Stomach smooth muscle (tissue), 2 donors: ENCODE results near the gene DNAJC8.

Experiments used
- H3K27ac ChIP-seq: one replicate; pipeline ENCODE4 v1.7.0; 2013; ENCODE audit warnings: mild to moderate bottlenecking, low read length, inconsistent platforms
- H3K27me3 ChIP-seq, 2 donors: one replicate each; pipeline ENCODE4 v1.7.0; 2013; ENCODE audit warnings: low read length in 2 of 2; ENCODE audit not compliant: insufficient read depth in 2 of 2, control insufficient read depth in 1 of 2
- H3K36me3 ChIP-seq, 2 donors: one replicate each; pipeline ENCODE4 v1.7.0; 2013; ENCODE audit warnings: low read length in 2 of 2; ENCODE audit not compliant: control insufficient read depth in 2 of 2, insufficient read depth in 2 of 2
- H3K4me1 ChIP-seq: one replicate; pipeline ENCODE4 v1.7.0; 2013; ENCODE audit warnings: low read length; ENCODE audit not compliant: control insufficient read depth, insufficient read depth
- H3K4me3 ChIP-seq, 2 donors: one replicate each; pipeline ENCODE4 v1.7.0; 2013; ENCODE audit warnings: low read length in 2 of 2
- H3K9ac ChIP-seq, 2 donors: one replicate each; pipeline ENCODE4 v1.7.0; 2013; ENCODE audit warnings: low read length in 2 of 2, mild to moderate bottlenecking in 1 of 2
- H3K9me3 ChIP-seq, 2 donors: one replicate each; pipeline ENCODE4 v1.7.0; 2013; ENCODE audit warnings: low read length in 2 of 2; ENCODE audit not compliant: control insufficient read depth in 2 of 2
- donor health status: healthy.
- donor health status: Pancreatic carcinoma.

Gene DNAJC8

DNA sequence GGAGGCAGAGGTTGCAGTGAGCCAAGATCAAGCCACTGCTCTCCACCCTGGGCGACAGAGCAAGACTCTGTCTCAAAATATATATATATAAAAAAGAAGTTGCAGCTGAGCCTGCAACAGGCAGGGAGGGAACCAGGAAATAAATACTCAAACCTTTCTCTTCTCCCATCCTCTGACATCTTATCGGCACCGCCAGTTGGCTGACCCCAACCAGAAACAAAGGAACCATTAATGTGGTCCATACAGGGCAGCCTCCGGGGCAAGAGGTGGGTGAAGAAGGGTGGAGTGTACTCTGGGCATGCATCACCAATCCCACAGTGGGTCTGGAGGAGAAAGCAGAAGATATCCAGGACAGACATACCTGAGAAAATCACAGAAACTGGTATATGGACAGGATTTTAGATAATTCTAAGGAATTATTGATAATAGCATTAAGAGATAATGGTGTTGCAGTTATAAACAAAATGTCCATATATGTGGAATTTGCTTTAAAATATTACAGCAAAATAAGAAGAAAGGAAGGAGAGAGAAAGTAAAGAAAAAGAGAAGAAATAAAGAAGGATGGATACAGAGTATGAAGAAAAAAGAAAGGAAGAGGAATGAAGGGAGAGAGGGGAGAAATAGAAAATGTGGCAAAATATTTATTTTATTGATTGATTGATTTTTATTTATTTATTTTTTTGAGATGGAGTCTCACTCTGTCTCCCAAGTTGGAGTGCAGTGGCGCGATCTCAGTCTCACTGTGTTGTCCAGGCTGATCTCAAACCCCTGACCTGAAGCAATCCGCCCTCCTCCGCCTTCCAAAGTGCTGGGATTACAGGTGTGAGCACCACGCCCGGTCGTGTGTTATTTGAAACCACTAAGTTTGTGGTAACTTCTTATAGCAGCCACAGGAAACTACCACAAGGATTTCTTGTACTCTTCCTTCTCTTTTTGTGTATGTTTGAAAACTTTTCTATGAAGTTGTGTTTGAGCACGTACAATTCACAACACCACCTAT, 52.2 kb downstream of the DNAJC8 start:
- Histone ChIP-seq H3K36me3 (no peaks in the 10 kb centered on the region), H3K9ac (no peak overlapping the region), H3K4me1 (no peaks in the 10 kb centered on the region), H3K9me3 (no peaks in the 10 kb centered on the region), H3K27me3 (peaks cover 2 to 6% of the 10 kb centered on the region in 2 donors), H3K4me3 (no peak overlapping the region), H3K27ac (no peak overlapping the region)

DNA sequence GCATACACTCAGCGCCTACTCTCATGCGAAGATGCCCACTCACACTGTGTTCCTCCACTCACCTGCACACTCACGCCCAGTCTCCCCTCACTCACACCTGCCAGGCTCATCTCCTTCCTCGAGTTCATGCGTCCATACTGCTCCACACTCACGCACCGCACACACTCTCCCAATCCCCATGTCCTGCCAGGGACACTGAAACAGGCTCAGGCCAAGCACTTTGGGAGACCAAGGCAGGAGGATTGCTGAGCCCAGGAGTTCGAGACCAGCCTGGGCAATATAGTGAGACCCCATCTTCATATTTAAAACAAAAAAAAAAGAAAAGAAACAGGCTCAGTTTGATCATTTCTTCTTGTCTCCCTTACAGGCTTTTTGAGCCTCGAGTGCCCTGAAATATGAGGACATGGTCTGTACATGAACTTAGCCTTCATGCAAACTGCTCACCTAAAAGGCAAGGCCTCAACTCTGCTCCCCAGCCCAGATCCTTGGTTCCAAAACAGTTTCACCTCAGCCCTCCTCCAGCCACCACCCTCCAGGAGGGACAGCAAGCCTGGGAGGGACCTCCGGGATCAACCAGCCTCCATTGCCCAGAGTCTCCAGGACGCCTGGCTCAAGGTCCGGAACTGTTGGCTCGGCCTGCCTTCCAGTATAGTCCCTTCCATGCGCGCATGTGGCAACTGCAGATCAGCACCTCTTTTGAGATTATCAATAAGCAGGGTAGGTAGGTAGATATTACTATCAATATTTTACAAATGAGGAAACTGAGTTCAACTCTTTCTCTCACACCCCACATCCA, 53.9 kb downstream of the DNAJC8 start:
- H3K4me1 ChIP-seq, result no peaks in the 10 kb centered on the region
- H3K9ac ChIP-seq, result no peak overlapping the region
- no peaks in the 10 kb centered on the region for H3K9me3 ChIP-seq
- H3K27me3 ChIP-seq, result peaks cover 2 to 6% of the 10 kb centered on the region in 2 donors
- no peak overlapping the region for H3K4me3 ChIP-seq
- no peaks in the 10 kb centered on the region for H3K36me3 ChIP-seq
- no peak overlapping the region for H3K27ac ChIP-seq

DNA sequence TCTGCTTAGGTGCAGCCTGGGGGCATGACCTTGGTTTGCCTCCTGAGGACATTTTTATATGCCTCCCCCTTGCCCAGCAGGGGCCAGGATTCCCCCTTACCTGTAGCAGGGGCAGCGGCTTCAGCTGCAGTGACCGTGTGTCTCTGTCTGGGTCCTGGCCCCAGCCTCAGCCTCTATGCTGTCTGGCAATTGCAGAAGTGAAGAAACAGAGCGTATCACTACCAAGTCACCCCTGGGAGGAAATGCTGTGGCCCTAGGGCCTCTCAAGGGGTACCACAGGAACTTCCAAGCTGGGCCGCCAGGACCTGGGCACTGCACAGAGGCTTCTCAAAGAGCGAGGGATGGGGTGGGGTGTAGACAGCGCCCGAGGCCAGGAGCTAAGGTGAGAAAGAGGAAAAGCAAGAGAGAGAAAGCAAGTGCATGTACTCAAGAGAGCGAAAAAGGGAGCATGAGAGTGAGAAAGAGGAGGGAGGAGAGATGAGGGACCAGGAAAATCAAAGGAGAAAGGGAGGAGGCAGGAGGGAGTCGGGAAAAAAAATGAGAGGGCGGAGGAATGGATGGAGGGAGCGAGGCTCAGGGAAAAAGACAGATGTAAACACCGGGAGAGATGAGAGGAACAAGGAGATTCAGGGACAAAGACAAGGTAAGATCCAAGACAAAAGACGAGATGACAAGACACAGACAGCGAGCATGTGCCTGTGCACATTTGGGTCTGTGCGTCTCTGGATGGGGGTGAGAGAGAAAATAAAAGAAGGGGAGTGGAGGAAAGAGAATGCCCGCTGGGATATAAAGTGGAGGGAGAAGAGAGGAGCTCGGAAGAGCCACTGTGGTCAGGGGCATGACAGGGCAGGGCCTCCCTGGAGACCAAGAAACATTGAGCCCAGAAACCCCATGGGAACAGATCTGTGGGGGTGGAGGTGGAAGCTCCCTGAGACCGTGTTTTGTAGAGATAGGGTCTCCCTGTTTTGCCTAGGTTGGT, 56.0 kb downstream of the DNAJC8 start, which contains the start of gene PTAFR:
Gene PTAFR (minus strand): TSS at position 199 of the 979 bp plus-strand sequence. CDS start 25,669 bp downstream, outside the sequence.
- H3K27ac ChIP-seq, result no peak within 1 kb of the TSS
- peaks cover 5% of the 10 kb centered on the region for H3K4me1 ChIP-seq
- H3K9ac ChIP-seq, result no peak within 1 kb of the TSS
- H3K27me3 ChIP-seq, result peaks cover 2 to 6% of the 10 kb centered on the region in 2 donors
- no peaks in the 10 kb centered on the region for H3K9me3 ChIP-seq
- no peaks in the 10 kb centered on the region for H3K36me3 ChIP-seq
- no peak within 1 kb of the TSS for H3K4me3 ChIP-seq

DNA sequence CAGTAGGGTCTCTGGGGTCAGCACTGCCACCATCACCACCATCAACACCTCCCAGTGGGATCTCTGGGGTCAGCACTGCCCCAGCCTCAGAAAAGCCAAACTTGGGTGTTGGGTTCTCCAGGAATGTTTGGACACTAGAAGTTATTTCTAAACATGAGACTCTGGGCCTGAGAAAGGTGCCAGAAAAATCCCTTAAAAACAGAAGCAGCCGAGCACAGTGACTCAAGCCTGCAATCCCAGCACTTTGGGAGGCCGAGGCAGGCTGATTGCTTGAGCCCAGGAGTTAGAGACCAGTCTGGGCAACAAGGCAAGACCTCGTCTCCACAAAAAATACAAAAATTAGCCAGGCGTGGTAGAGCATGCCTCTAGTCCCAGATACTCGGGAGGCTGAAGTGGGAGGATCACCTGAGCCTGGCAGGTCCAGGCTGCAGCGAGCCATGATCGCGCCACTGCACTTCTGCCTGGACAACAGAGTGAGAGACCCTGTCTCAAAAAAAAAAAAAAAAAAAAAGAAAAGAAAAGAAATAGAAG, 56.8 kb downstream of the DNAJC8 start:
- no peaks in the 10 kb centered on the region for H3K36me3 ChIP-seq
- H3K9ac ChIP-seq, result no peak overlapping the region
- no peak overlapping the region for H3K4me3 ChIP-seq
- no peaks in the 10 kb centered on the region for H3K9me3 ChIP-seq
- H3K27me3 ChIP-seq, result peaks cover 2 to 6% of the 10 kb centered on the region in 2 donors
- no peak overlapping the region for H3K27ac ChIP-seq
- H3K4me1 ChIP-seq, result peaks cover 5% of the 10 kb centered on the region

DNA sequence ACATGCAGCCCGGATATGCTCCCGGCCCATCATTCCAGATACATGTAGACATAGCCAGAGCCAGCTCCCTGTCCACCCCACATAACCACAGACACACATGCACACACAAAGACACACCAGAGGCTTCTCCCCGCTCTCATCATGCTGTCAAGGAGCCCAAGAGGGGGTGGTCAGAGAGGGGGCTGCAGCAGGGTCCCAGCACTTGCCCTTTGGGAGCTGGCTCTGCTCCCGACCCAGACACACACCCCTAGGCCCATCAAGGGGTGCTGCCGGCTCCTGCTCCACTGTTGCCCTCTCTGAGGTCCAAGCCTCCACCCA, 58.9 kb downstream of the DNAJC8 start:
- H3K36me3 ChIP-seq, result no peaks in the 10 kb centered on the region
- H3K9me3 ChIP-seq, result no peaks in the 10 kb centered on the region
- no peak overlapping the region for H3K9ac ChIP-seq
- H3K27me3 ChIP-seq, result peaks cover 2 to 6% of the 10 kb centered on the region in 2 donors
- peaks cover 5% of the 10 kb centered on the region for H3K4me1 ChIP-seq
- H3K27ac ChIP-seq, result peak overlapping the region; percentile 18
- no peak overlapping the region for H3K4me3 ChIP-seq

DNA sequence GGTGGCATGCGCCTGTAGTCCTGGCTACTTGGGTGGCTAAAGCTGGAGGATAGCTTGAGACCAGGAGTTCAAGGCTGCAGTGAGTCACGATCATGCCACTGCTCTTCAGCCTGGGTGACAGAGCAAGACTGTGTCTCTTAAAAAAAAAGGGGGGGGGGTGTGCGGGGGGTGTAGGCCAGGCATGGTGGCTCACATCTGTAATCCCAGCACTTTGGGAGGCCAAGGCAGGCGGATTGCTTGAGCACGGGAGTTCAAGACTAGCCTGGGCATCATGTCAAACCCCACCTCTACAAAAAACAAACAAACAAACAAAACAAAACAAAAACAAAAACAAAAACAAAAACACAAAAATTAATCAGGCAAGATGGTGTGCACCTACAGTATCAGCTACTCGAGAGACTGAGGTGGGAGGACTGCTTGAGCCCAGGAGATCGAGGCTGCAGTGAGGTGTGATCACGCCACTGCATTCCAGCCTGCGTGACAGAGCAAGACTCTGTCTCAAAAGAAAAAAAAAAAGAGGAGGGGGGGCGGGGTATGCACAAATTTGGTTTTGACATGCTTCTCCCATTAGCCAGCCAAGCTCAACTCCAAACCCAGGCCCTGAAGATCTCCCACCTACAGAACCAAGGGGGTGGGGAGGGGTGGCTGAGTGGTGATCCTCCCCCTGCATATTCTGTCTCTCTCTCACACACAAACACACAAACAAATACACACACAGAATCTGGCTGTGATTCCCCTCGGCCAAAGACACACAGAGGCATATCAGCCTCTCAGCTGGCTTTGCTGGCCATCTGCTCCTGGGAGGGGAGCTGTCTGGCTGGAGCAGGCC, 59.5 kb downstream of the DNAJC8 start:
- Histone ChIP-seq H3K27ac (no peak overlapping the region), H3K9me3 (no peaks in the 10 kb centered on the region), H3K4me1 (peaks cover 5% of the 10 kb centered on the region), H3K9ac (no peak overlapping the region), H3K27me3 (peaks cover 2 to 6% of the 10 kb centered on the region in 2 donors), H3K36me3 (no peaks in the 10 kb centered on the region), H3K4me3 (no peak overlapping the region)

DNA sequence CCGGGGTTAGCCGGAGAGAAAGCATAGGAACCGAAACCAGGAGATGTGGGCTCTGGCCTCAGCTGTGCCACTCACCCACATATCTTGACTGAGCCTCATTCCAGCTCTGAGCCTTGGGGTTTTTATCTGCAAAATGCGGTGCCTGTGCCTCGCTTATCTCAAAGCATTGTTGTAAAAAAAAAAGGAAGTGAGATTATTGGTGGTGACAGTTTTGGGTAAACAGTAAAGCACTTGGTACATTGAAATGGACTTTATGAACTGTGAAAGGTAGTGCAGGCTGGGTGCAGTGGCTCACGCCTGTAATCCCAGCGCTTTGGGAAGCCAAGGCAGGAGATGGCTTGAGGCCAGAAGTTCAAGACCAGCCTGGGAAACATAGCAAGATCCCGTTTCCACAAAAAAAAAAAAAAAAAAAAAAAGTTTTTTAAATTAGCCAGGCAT, 60.1 kb downstream of the DNAJC8 start:
- no peaks in the 10 kb centered on the region for H3K9me3 ChIP-seq
- peaks cover 5% of the 10 kb centered on the region for H3K4me1 ChIP-seq
- H3K36me3 ChIP-seq, result no peaks in the 10 kb centered on the region
- H3K4me3 ChIP-seq, result no peak overlapping the region
- no peak overlapping the region for H3K27ac ChIP-seq
- no peak overlapping the region for H3K9ac ChIP-seq
- H3K27me3 ChIP-seq, result peaks cover 0 to 6% of the 10 kb centered on the region in 2 donors

DNA sequence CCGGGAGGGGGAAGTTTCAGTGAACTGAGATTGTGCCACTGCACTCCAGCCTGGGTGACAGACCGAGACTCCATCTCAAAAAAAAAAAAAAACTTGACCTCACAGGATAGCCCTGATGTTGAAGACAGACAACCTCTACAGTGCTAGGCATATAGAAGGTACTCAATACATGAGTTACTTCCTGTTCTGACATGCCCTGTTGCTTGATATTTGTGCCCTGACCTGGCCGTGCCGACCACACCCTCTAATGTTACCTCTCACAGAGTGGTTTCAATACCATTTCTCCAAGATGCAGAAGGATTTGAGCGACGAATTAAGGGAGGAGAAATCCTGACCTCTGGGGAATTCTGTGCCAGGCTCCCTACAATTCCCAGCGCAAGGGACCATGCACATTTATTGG, 61.6 kb downstream of the DNAJC8 start:
- Histone ChIP-seq H3K36me3 (no peaks in the 10 kb centered on the region), H3K27ac (no peak overlapping the region), H3K9me3 (no peaks in the 10 kb centered on the region), H3K4me3 (no peak overlapping the region), H3K9ac (no peak overlapping the region), H3K4me1 (peaks cover 5% of the 10 kb centered on the region), H3K27me3 (no peaks in the 10 kb centered on the region)

DNA sequence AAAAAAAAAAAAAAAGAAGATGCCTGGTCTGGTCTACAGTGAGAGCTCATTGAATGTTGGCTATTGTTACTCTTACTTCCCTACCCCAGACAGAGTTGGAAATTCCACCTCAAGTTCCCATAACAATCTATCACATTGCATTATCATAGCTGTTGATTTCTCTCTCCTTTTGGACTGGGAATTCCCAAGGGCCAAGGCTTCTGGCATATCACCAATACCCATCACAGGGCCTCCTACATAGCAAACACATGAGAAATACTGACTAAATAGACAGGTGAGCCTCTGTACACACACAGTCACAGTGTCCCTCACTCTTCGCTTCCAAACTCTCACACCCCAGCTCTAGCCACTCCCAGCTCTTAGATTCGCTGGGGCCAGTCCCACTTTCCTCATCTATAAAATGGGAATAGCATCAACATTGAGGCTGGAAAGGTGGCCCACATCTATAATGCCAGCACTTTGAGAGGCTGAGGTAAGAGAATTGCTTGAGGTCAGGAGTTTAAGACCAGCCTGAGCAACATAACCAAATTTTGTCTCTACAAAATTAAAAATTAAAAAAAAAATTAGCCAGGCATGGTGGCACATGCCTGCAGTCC, 62.7 kb downstream of the DNAJC8 start:
- H3K9me3 ChIP-seq, result no peaks in the 10 kb centered on the region
- H3K27me3 ChIP-seq, result no peaks in the 10 kb centered on the region
- no peak overlapping the region for H3K4me3 ChIP-seq
- H3K27ac ChIP-seq, result no peak overlapping the region
- H3K9ac ChIP-seq, result no peak overlapping the region
- H3K4me1 ChIP-seq, result peaks cover 5% of the 10 kb centered on the region
- H3K36me3 ChIP-seq, result no peaks in the 10 kb centered on the region
